HG03064 (cell line): ENCODE results near the gene PPM1N.
"Not testable (repeated sequence)": the region's sequence is repeated elsewhere in the genome, so short reads cannot be mapped to it uniquely, and the experiment has no call there.

Experiments used
- ATAC-seq: cut with Tn5 transposase; IDR thresholded peaks from one replicate; pipeline ENCODE4 v1.9.1; 2021; ENCODE audit warnings: low read depth; ENCODE audit not compliant: unreplicated experiment

Gene PPM1N

DNA sequence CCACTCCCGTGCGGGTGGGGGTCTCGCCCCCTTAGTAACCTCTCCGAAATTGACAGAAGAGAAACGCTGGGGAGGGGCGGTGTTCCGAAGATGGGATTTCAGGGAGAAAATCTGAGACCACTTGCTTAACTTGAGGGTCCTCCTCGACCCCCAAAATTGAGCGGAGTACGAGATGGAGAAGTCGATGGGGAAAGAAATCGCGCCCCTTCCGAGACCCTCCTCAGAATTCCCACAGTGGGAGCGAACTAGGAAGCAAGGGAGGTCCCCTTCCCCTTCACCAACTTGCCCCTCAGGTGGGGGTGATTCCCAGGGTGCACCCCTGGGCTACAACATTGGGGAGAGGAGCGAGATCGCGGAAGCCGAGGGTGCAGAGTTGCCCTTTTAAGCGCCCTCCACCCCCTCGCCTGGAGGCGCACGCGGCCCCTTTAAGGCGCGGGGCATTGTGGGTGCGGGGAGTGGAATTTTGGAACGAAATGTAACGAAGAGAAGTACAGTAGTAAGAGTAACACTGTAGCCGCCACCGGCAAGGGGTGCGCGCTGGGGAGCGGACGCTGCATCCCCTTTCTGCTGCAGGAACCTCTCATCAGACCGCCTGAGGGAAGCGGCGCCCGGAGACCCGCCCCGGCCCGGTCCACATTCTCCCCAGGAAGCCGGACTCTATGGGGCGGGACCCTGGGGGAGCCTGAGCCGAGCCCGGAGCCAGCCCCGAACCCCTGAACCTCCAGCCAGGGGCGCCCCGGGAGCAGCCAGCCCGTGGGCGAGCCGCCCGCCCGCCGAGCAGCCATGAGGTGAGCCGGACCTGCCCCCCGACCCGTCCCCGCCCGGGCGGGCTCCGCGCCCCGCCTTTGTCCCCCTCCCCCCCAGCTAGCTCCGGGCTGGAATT lies 9.0 kb downstream of the PPM1N start, which contains the start of gene VASP:
Gene VASP (plus strand): TSS at position 491 of the 883 bp plus-strand sequence. CDS start 293 bp downstream, at position 784.
- peak; percentile 46 for ATAC-seq

DNA sequence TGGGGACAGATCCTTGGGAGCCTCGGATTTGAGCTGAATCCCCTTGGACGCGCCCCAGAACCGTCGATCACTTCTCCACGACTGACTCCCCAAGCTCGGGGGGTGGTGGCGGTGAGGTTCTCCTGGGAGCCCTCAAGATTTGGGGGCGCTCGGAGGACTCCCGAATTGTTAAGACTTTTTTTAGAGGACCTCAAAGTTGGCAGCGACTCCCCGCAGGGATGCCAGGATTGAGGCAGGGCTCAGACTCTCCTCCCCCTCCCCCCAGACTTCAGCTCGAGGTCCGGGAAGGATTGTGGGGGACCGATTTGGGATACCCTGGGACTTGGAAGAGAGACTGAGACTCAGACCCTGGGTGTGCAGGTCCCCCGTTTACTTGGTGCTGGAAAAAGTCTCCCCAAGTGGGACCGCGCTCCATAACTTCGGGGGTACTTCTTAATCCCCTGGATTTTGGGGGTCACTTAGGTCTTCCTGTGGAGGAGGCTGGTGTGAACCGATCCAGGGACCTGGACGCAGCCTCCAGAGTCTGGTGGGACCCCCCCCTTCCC lies 9.7 kb downstream of the PPM1N start:
- ATAC-seq, result no peak

DNA sequence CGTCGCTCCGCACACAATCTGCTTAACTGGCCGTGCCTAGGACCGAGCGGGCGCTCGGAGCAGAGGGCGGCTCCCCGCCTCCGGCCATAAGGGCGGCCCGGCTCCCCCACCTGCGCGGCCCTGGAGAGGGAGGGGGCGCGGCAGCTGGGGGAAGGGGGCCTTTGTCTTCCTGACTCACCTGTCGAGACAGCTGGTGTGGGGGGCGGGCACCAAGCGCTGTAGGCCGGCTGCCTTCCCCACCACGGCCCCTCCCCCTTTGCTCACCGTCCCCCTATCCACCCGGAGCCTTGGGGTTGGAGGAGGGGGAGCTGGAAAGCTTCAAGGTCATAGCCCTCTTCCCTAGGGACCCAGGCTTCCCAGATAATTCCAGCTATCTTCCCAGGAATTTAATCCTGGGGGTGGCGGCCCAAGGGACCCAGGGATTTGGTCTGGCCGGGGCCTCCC lies 10.2 kb downstream of the PPM1N start:
- ATAC-seq, result no peak

DNA sequence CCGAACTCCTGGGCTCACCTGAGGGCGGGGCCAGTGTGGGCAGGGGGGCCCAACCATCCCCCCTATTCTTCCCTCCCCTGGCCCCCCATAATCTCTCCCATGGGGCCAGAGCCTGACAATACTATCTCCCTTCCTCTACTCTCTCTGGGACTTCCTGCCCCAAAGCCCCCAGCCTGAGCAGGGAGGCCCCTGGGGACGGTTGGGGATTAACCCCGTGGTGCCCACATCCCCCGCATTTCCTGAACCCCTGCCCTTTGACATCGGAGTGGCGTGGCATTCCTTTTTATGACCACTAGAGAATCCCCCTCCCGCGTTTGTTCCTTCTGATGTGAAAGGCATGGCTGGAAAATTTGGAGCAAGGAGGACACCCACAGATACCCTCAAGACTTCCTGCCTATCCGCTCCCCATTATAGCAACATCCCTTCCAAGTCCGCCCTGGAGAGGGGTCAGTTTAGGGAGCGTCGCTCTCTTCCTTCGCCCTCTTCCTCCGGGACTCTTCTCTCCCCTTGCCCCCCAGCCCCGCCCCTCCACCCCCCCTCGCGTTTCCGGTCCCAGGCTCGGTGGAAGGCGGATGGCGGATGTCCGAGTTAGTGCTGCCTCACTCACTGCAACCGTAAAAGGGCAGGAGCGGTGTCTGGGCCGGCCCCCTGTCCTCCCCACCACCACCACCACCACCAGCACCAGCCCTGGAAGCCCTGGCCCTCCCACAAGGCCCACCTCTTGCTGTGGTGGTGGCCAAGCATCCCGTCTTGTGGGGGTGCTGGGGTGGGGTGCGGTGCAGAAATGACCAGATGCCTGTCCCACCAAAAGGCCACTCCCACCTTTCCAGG lies 10.8 kb downstream of the PPM1N start:
- ATAC-seq, result no peak

DNA sequence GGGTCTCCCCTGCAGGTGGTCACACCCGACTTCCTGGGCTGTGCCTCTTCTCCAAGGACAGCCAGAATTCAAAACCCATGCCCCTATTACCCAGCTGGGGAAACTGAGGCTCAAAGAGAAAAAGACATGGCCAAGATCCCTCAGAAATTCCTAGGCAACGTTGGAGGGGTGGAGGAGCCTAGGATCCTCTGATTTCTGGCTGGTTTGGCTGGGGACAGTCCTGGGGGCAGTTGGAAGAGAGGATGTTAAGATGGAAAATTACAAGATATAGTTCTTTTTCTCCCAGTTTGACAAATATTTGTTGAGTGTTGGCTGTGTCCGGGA lies 11.4 kb downstream of the PPM1N start:
- no peak for ATAC-seq

DNA sequence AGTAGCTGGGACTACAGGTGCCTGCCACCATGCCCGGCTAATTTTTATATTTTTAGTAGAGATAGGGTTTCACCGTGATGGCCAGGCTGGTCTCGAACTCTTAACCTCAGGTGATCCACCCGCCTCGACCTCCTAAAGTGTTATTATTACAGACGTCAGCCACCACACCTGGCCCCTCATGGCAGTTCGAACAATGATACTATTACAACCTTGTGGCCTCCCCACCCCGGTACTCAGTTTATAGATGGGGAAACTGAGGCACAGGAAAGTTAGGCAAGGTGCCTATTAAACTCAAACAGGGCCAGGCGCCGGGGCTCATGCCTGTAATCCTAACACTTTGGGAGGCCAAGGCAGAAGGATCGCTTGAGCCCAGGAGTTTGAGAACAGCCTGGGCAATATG lies 12.1 kb downstream of the PPM1N start:
- not testable (repeated sequence) for ATAC-seq

DNA sequence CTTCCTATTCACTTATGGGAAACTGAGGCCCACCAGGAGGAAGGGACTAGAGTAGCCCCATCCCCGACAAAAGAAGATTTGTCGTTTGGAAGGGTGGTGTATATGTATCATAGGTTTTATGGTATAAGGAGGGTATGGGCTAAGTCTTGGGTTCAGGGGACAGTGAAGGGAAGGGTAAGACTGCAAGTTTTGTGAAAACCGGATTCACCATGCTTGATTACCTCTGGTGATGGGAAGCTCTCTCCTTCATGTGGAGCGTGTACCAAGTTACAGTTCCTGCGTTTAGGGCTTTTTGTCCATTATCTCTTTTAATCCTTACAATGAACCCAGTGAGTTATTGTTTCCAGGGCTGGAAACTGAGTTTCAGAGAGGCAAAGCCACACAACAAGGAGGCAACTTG lies 12.8 kb downstream of the PPM1N start:
- no peak for ATAC-seq

DNA sequence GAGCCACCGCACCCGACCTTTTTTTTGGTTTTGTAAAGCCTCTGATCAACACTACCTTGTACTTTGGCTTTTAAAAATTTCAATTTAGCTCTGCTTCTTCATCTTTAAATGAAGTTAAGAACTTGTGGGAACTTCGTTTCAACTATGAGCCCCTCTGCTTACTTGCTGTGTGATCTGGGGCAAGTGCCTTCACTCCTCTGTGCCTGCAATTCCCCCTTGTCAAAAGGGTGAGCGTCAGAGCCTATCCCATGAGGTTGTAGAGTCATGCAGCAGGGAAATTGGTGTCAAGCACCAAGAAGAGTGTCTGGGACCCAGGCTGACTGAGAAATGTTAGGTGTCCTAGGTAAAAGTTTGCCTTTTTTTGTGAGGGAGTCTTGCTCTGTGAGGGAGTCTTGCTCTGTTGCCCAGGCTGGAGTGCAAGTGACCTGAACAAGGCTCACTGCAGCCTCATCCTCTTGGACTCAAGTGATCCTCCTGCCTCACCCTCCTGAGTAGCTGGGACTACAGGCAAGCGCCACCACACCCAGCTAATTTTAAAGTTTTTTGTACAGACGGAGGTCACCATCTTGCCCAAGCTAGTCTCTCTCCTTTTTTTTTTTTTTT lies 14.7 kb downstream of the PPM1N start:
- no peak for ATAC-seq

DNA sequence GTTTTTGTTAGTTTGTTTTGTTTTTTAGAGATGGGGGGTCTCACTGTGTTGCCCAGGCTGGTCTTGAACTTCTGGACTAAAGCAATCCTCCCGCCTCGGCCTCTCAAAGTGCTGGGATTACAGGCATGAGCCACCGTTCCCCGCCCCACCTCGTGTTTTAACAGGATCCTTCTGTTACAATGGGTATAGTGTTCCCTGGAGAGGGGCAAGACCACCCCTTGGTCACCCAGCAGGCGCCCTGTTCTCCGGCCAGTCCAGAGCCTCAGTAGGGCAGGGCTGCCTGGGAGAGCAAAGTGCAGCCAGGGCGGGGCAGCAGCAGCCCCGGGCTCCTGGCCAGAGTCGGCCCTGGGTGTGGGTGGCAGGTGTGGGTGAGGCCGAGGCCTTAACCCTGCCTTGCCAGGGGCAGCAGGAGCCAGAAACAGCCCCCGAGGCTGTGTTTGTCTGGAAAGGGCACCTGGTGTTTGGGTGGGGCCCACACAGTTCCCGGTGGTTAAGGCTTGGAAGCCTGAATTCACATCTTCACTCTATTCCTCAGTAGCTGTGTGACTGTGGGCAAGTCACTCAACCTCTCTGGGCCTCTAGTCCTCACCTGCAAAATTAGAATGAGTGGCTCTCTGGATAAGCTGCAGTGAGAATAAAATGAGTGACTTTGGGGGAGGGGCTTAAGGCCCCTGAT lies 16.3 kb downstream of the PPM1N start:
- ATAC-seq, result no peak

DNA sequence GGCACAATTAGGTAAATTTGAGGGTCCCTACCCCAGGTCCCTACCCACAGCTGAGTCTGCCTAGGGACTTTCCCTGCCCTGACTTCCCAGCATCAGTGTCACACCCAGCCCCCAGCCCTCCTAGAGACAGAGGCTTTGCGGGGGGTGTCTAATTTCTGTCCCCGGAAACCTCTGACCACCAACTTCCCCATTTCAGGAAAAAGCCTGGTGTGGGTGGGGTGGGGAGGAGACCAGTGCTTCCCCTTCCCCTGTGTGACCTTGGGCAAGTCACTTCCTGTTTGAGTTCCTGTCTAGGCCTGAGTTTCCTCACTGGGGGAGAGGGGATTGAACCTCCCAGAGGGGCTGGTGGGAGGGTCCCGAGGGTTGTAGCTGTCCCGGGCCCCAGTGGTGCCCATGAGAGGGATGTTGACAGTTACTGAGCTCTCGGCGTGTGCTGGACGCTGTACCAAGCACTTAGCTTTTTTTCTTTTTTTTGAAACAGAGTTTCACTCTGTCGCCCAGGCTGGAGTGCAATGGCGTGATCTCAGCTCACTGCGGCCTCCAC lies 16.9 kb downstream of the PPM1N start:
- ATAC-seq, result no peak

DNA sequence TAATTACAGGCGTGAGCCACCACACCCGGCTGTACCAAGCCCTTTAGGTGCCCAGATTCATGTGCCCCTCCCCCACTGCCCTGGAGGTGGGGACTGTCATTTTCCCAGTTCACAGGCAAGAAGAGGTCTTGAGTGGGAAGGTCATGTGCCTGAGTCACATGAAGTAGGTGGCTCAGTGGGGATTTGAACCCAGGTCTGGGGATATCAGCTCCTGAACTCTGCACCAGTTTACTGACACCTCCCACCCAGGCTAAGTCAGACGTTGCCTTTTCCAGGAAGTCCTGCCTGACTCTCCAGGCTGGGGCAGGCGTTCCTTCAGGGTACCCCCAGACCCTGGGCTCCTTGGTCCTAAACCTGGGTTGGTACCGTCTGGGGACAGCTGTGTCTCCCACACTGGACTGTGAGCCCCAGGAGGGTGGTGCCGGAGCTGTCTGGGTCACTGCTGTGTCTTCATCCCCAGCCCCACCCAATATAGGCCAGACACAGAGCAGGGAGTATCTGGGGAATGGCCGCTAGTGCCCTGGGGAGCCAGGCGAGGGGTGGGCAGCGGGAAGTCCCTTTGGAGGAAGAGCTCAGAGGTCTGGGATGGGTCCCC lies 17.7 kb downstream of the PPM1N start:
- no peak for ATAC-seq

DNA sequence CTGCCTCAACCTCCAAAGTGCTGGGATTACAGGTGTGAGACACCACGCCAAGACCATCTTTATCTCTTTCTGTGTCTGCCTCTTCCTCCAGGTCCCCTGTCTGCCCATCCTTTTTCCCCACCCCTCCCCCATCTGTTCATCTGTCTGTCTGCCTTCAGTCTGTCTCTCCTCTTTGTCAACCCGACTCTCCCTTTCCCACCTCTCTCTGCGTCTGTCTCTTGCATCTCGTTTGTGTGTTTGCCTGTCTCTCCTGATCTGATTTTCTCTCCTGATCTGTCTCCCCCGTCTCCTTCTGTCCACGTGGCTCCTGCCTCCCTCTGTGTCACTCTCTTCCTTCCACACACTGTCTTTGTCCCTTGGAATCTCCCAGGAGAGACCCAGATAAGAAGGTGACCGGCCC lies 19.0 kb downstream of the PPM1N start:
- no peak for ATAC-seq

DNA sequence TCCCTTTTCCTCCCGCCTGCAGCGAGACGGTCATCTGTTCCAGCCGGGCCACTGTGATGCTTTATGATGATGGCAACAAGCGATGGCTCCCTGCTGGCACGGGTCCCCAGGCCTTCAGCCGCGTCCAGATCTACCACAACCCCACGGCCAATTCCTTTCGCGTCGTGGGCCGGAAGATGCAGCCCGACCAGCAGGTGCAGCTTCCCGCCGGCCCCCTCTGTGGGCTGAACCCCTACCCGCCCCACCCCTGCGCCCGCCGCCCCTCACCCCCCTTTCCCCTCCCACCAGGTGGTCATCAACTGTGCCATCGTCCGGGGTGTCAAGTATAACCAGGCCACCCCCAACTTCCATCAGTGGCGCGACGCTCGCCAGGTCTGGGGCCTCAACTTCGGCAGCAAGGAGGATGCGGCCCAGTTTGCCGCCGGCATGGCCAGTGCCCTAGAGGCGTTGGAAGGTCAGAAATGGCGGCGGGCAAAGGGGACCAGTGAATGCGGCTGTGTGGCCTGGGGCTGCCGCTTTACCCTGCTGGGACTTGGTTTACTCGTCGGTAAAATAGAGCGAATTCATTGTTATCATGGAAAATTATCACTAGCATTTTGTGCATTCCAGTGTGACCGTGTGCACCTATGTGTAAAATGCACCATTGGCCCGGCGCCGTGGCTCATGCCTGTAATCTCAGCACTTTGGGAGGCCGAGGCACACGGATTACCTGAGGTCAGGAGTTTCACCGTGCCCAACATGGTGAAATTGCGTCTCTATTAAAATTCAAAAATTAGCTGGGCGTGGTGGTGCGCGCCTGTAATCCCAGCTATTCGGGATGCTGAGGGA lies 19.6 kb downstream of the PPM1N start:
- no peak for ATAC-seq

DNA sequence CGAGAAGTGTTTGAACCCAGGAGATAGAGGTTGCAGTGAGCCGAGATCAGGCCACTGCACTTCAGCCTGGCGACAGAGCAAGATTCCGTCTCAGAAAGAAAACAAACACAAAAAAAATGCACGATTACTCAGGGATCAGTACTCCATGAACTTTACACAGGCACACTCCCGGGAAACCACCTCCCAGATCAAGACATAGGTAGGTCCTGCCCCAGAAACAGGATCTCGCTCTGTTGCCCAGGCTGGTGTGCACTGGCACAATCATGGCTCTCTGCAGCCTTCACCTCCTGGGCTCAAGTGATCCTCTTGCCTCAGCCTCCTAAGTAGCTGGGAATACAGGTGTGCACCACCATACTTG lies 20.2 kb downstream of the PPM1N start:
- no peak for ATAC-seq

DNA sequence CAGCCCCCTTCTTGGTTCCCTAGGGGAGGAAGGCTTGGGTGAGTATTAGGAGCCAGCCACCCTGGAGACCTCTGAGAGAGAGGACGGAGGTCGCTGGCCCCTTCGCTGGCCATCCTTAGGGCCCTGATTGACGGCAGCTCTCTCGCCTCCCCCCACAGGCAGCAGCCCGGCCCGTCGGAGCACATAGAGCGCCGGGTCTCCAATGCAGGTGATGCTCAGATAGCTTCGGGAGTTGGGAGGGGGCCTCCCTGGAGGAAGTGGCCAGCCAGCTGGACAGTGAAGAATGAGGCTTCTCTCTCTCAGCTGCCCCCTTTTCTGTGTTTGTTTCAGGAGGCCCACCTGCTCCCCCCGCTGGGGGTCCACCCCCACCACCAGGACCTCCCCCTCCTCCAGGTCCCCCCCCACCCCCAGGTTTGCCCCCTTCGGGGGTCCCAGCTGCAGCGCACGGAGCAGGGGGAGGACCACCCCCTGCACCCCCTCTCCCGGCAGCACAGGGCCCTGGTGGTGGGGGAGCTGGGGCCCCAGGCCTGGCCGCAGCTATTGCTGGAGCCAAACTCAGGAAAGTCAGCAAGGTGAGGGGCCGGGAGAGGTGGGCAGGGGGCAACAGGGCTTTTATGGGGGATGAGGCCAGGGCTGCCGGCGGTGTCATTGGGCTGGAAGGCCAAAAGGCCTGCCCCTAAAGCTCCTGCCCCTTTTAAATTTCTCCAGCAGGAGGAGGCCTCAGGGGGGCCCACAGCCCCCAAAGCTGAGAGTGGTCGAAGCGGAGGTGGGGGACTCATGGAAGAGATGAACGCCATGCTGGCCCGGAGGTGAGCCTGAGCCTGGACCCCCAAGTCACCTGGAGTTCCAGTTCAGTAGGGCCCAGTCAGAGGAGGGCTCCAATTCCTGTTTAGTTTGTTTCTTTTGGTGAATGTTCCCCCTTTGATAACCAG lies 24.0 kb downstream of the PPM1N start:
- ATAC-seq, result no peak

DNA sequence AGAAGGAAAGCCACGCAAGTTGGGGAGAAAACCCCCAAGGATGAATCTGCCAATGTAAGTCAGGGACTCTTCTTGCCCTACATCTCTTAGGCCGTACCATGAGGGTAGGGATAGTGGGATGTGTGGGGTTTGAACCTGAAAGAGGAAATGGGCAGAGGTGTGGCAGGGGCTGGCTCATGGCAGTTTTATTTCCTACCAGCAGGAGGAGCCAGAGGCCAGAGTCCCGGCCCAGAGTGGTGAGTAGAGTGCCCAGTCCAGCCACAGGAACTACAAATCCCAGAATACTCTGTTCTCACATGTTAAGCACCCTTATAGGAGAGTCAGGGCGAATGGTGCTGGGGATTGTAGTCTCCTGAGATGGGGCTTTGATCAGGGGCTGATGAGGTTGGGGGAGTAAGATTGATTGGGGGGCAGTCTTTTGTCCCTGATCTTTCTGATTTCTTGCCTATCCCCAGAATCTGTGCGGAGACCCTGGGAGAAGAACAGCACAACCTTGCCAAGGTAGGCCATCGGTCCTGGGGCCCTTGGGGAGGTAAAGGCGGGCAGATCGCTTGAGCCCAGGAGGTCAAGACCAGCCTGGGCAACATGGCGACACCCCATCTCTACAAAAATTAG lies 25.5 kb downstream of the PPM1N start:
- no peak for ATAC-seq

DNA sequence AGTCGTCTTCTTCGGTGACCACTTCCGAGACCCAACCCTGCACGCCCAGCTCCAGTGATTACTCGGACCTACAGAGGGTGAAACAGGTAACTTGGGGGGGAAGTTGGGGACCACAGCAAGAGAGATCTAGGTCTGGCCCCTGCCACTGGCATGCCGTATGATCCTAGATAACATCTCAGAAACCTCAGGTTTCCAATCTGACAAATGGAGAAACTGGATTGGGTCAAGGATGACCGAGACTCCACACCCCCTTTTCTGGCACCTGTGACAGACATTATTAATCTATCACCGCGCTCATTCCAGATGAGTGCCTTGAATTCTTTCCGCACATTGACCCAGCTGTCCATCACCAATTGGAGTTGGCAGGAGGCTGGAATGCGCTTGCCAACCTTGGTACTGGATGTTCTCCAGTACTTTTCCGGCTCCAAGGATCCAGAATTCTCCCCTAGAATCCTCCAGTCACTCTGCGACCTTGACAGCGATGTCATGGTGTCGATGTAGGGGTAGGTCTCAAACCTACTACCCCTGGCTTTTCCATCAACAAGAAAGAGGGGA lies 26.4 kb downstream of the PPM1N start:
- ATAC-seq, result no peak
